Measurements from ENCODE around the gene ERC2.

ERC2 gene

GRCh38 chr3:55682461-55682860 is 785.8 kb downstream of the ERC2 start:
- DNase-seq (ENCODE audit: low read depth in 2 of 2) = no peak

- no peak for DNase-seq (ENCODE audit: low read depth in 2 of 2)
These were observed 789.6 kb downstream of the ERC2 start for GRCh38 chr3:55678546-55679216.

GRCh38 chr3:55676643-55677042 is 791.6 kb downstream of the ERC2 start:
- no peak for DNase-seq (ENCODE audit: low read depth in 2 of 2)

GRCh38 chr3:55675478-55675877 is 792.8 kb downstream of the ERC2 start:
- no peak for DNase-seq (ENCODE audit: low read depth in 2 of 2)

- DNase-seq (ENCODE audit: low read depth in 2 of 2) = no peak
These were observed 794.5 kb downstream of the ERC2 start for GRCh38 chr3:55673764-55674163.

- DNase-seq (ENCODE audit: low read depth in 2 of 2) = no peak
These were observed 799.1 kb downstream of the ERC2 start for GRCh38 chr3:55669133-55669532.

GRCh38 chr3:55668359-55668758 is 799.9 kb downstream of the ERC2 start:
- DNase-seq (ENCODE audit: low read depth in 2 of 2) = no peak

- no peak for DNase-seq (ENCODE audit: low read depth in 2 of 2)
These were observed 803.9 kb downstream of the ERC2 start for GRCh38 chr3:55664387-55664786.

GRCh38 chr3:55662683-55663082 is 805.6 kb downstream of the ERC2 start:
- no peak for DNase-seq (ENCODE audit: low read depth in 2 of 2)

- DNase-seq (ENCODE audit: low read depth in 2 of 2) = no peak
These were observed 806.7 kb downstream of the ERC2 start for GRCh38 chr3:55661571-55661970.

GRCh38 chr3:55661141-55661540 is 807.1 kb downstream of the ERC2 start:
- DNase-seq (ENCODE audit: low read depth in 2 of 2) = no peak

GRCh38 chr3:55660642-55661041 is 807.6 kb downstream of the ERC2 start:
- no peak for DNase-seq (ENCODE audit: low read depth in 2 of 2)

GRCh38 chr3:55659701-55660100 is 808.6 kb downstream of the ERC2 start:
- DNase-seq (ENCODE audit: low read depth in 2 of 2) = no peak

GRCh38 chr3:55658690-55659562 is 809.3 kb downstream of the ERC2 start:
- DNase-seq (ENCODE audit: low read depth in 2 of 2) = no peak

GRCh38 chr3:55658270-55658669 is 810.0 kb downstream of the ERC2 start:
- no peak for DNase-seq (ENCODE audit: low read depth in 2 of 2)

GRCh38 chr3:55655544-55655943 is 812.7 kb downstream of the ERC2 start:
- DNase-seq (ENCODE audit: low read depth in 2 of 2) = no peak

GRCh38 chr3:55654123-55654760 is 814.0 kb downstream of the ERC2 start:
- no peak for DNase-seq (ENCODE audit: low read depth in 2 of 2)

GRCh38 chr3:55651011-55651410 is 817.3 kb downstream of the ERC2 start:
- DNase-seq (ENCODE audit: low read depth in 2 of 2) = no peak

GRCh38 chr3:55650011-55650410 is 818.3 kb downstream of the ERC2 start:
- no peak for DNase-seq (ENCODE audit: low read depth in 2 of 2)

GRCh38 chr3:55649554-55649953 is 818.7 kb downstream of the ERC2 start:
- DNase-seq (ENCODE audit: low read depth in 2 of 2) = no peak

- DNase-seq (ENCODE audit: low read depth in 2 of 2) = no peak
These were observed 819.5 kb downstream of the ERC2 start for GRCh38 chr3:55648591-55649318.

GRCh38 chr3:55647670-55648069 is 820.6 kb downstream of the ERC2 start:
- DNase-seq (ENCODE audit: low read depth in 2 of 2) = no peak

Data from stimulated activated CD8-positive, alpha-beta memory T cell treated with anti-CD3 and anti-CD28 coated beads, Interleukin-7, amount 100 ng/mL, for 1 hour (primary cell).